SK-N-SH (cell line): Measurements from ENCODE around the gene ADAMTS2. TPM values are rescaled to one million over a fixed set of nuclear protein-coding genes. Genes with fewer than 3 reads are reported as not detected.

Experiments
- CTCF ChIA-PET: fragments of 300-600, 350-600 bp; formaldehyde crosslinking; extraction: SDS; loops from one replicate; lab custom pipeline; 2021; lab: Yijun Ruan, JAX
- POLR2A ChIA-PET: fragments of 350-600 bp; sonication (Branson Sonifier 250); formaldehyde crosslinking; extraction: SDS; loops from one replicate; lab custom pipeline; 2020; ENCODE audit warnings: antibody characterized with exemption, inconsistent platforms; lab: Yijun Ruan, JAX
- DNase-seq: peaks from one replicate; pipeline ENCODE4 v3.0.0; 2012
- H2AFZ ChIP-seq: fragments of 200-600 bp; sonication (generic); 2 replicates; pipeline ENCODE4 v1.8.1; 2016; ENCODE audit warnings: antibody characterized with exemption, mild to moderate bottlenecking, low read depth
- H3F3A ChIP-seq: fragments of 200-600 bp; sonication (generic); replicated peaks from 2 replicates; pipeline ENCODE3; 2016; ENCODE audit warnings: antibody characterized with exemption, mild to moderate bottlenecking; ENCODE audit not compliant: insufficient read depth
- H3K27ac ChIP-seq, 2 experiments: fragments of 200-500 bp in 1 of 2; fragments of 200-600 bp in 1 of 2; sonication (Bioruptor generic) in 1 of 2; sonication (generic), shearing (Covaris generic) in 1 of 2; 2 replicates each; pipeline versions ENCODE4 v1.5.1 to v1.6.1; 2014 to 2016; ENCODE audit warnings: low read depth in 2 of 2, inconsistent platforms in 1 of 2, low read length in 1 of 2, mild to moderate bottlenecking in 1 of 2, mixed read lengths in 1 of 2
- H3K27me3 ChIP-seq: fragments of 200-600 bp; sonication (generic), shearing (Covaris generic); 2 replicates; pipeline ENCODE4 v1.6.1; 2016; ENCODE audit warnings: mixed run types; ENCODE audit not compliant: insufficient read depth
- H3K36me3 ChIP-seq, 2 experiments: fragments of 200-500 bp in 1 of 2; fragments of 200-600 bp in 1 of 2; sonication (Bioruptor generic) in 1 of 2; sonication (generic) in 1 of 2; replicated peaks in 1 of 2; 2 replicates each; pipeline versions ENCODE3 to v1.5.1; 2014 to 2016; ENCODE audit warnings: low read length in 1 of 2, mild to moderate bottlenecking in 1 of 2; ENCODE audit not compliant: insufficient read depth in 2 of 2, control insufficient read depth in 1 of 2
- H3K4me1 ChIP-seq, 2 experiments: fragments of 200-500 bp in 1 of 2; fragments of 200-600 bp in 1 of 2; sonication (Bioruptor generic) in 1 of 2; sonication (generic), shearing (Covaris generic) in 1 of 2; 2 replicates each; pipeline versions ENCODE4 v1.5.1 to v1.6.1; 2014 to 2016; ENCODE audit warnings: low read depth in 1 of 2, low read length in 1 of 2, mixed run types in 1 of 2; ENCODE audit not compliant: insufficient read depth in 2 of 2, control insufficient read depth in 1 of 2
- H3K4me2 ChIP-seq: fragments of 200-600 bp; sonication (generic), shearing (Covaris generic); 2 replicates; pipeline ENCODE4 v1.6.1; 2017; ENCODE audit warnings: mixed run types
- H3K4me3 ChIP-seq, 2 experiments: fragments of 200-500 bp in 1 of 2; fragments of 200-600 bp in 1 of 2; sonication (Bioruptor generic) in 1 of 2; sonication (generic), shearing (Covaris generic) in 1 of 2; 2 replicates each; pipeline versions ENCODE4 v1.5.1 to v1.8.1; 2014 to 2016; ENCODE audit warnings: low read depth in 2 of 2, inconsistent platforms in 1 of 2, low read length in 1 of 2, mild to moderate bottlenecking in 1 of 2, mixed read lengths in 1 of 2, moderate library complexity in 1 of 2
- H3K79me2 ChIP-seq: fragments of 200-600 bp; sonication (generic); 2 replicates; pipeline ENCODE4 v1.8.1; 2017; ENCODE audit warnings: mild to moderate bottlenecking; ENCODE audit not compliant: insufficient read depth
- H3K9ac ChIP-seq: fragments of 200-600 bp; sonication (generic); 2 replicates; pipeline ENCODE4 v1.6.1; 2017; ENCODE audit warnings: mixed run types
- H3K9me2 ChIP-seq: fragments of 200-600 bp; sonication (generic); 2 replicates; pipeline ENCODE4 v1.6.1; 2017; ENCODE audit warnings: mixed run types
- H3K9me3 ChIP-seq: fragments of 200-600 bp; sonication (generic); 2 replicates; pipeline ENCODE4 v1.6.1; 2017; ENCODE audit warnings: mixed run types, mild to moderate bottlenecking, moderate library complexity
- H4K20me1 ChIP-seq: fragments of 200-600 bp; sonication (generic); 2 replicates; pipeline ENCODE4 v1.6.1; 2017; ENCODE audit warnings: mild to moderate bottlenecking, mixed run types; ENCODE audit not compliant: insufficient read depth
- FOSL2 ChIP-seq: IDR thresholded peaks from 2 replicates; pipeline ENCODE4 v1.4.0; 2012; ENCODE audit warnings: low read depth, mild to moderate bottlenecking, moderate library complexity, borderline replicate concordance
- FOXM1 ChIP-seq: IDR thresholded peaks from 2 replicates; pipeline ENCODE4 v1.4.0; 2012; ENCODE audit warnings: low read depth, mild to moderate bottlenecking
- GATA2 ChIP-seq: sonication (generic); formaldehyde crosslinking; IDR thresholded peaks from 2 replicates; pipeline ENCODE4 v1.5.0; 2020; ENCODE audit warnings: mild to moderate bottlenecking, missing genetic modification reagents
- JUND ChIP-seq: IDR thresholded peaks from 2 replicates; pipeline ENCODE4 v1.4.0; 2012
- MAX ChIP-seq: IDR thresholded peaks from 2 replicates; pipeline ENCODE4 v1.4.0; 2012; ENCODE audit warnings: low read depth
- MEF2A ChIP-seq: IDR thresholded peaks from 2 replicates; pipeline ENCODE4 v1.4.0; 2012; ENCODE audit warnings: low read depth, borderline replicate concordance
- MXI1 ChIP-seq: IDR thresholded peaks from 2 replicates; pipeline ENCODE4 v1.6.1; 2012; ENCODE audit warnings: mild to moderate bottlenecking, low read depth, low read length, improper control_type of control experiment
- NFIC ChIP-seq: IDR thresholded peaks from 2 replicates; pipeline ENCODE4 v1.4.0; 2012; ENCODE audit warnings: borderline replicate concordance
- NRF1 ChIP-seq: IDR thresholded peaks from 2 replicates; pipeline ENCODE4 v1.6.1; 2012; ENCODE audit warnings: low read depth, mild to moderate bottlenecking, low read length
- RAD21 ChIP-seq: IDR thresholded peaks from 2 replicates; pipeline ENCODE4 v1.6.1; 2012; ENCODE audit warnings: mild to moderate bottlenecking, low read length
- RCOR1 ChIP-seq: fragments of 150-350 bp; IDR thresholded peaks from 2 replicates; pipeline ENCODE4 v1.6.1; 2017; ENCODE audit warnings: antibody characterized with exemption, low read length
- REST ChIP-seq: IDR thresholded peaks from 2 replicates; pipeline ENCODE4 v1.6.1; 2012; ENCODE audit warnings: mild to moderate bottlenecking, low read depth, low read length, moderate library complexity
- RXRA ChIP-seq: IDR thresholded peaks from 2 replicates; pipeline ENCODE4 v1.4.0; 2012; ENCODE audit warnings: low read depth, mild to moderate bottlenecking, borderline replicate concordance
- SIN3A ChIP-seq: IDR thresholded peaks from 2 replicates; pipeline ENCODE4 v1.6.1; 2012; ENCODE audit warnings: low read depth, mild to moderate bottlenecking, low read length, moderate library complexity, borderline replicate concordance
- SMC3 ChIP-seq: IDR thresholded peaks from 2 replicates; pipeline ENCODE4 v1.6.1; 2012; ENCODE audit warnings: low read depth, low read length, improper control_type of control experiment
- TAF1 ChIP-seq: IDR thresholded peaks from 2 replicates; pipeline ENCODE4 v1.6.1; 2012; ENCODE audit warnings: low read depth, mild to moderate bottlenecking, low read length, moderate library complexity, borderline replicate concordance
- TEAD4 ChIP-seq: IDR thresholded peaks from 2 replicates; pipeline ENCODE4 v1.4.0; 2012; ENCODE audit warnings: mild to moderate bottlenecking, borderline replicate concordance; ENCODE audit not compliant: insufficient read depth
- ZBTB33 ChIP-seq: IDR thresholded peaks from 2 replicates; pipeline ENCODE4 v1.4.0; 2012; ENCODE audit warnings: low read depth, borderline replicate concordance
- WGBS: methylation state at CpG from one replicate; pipeline ENCODE4 v1.1.6; 2017; ENCODE audit warnings: low lambda C conversion rate; 5-methylcytosine and 5-hydroxymethylcytosine counted together
- polyA plus RNA-seq, 3 experiments: library from polyadenylated mRNA; depleted of rRNA; stranded (reverse); fragments of >200 nt; gene quantifications; 2 replicates each; pipeline ENCODE4 v1.2.3, GENCODE V29; 2012

Gene ADAMTS2
- polyA plus RNA-seq, 1 of the 3 experiments (the other 2 are of a cell fraction): 0.12 TPM

- Histone ChIP-seq H3F3A (no peaks in the 10 kb centered on the region), H3K4me3 (no peak overlapping the region), H3K9me3 (no peaks in the 10 kb centered on the region), H3K4me1 (peaks cover 0 to 95% of the 10 kb centered on the region in 2 experiments; a peak in 1 of 4 replicates), H4K20me1 (no peaks in the 10 kb centered on the region), H3K79me2 (no peaks in the 10 kb centered on the region), H2AFZ (no peak overlapping the region), H3K9ac (no peak overlapping the region), H3K36me3 (no peaks in the 10 kb centered on the region), H3K27me3 (no peaks in the 10 kb centered on the region), H3K9me2 (no peaks in the 10 kb centered on the region), H3K27ac (peak overlapping the region in 1 of 2 experiments; percentile 96; a peak in 2 of 4 replicates), H3K4me2 (no peak overlapping the region)
- TF ChIP-seq TAF1: no peak
- TF ChIP-seq JUND: no peak
- no peak for TF ChIP-seq RCOR1
- TF ChIP-seq TEAD4: no peak
- TF ChIP-seq NFIC: no peak
- no peak for TF ChIP-seq ZBTB33
- TF ChIP-seq NRF1: no peak
- no peak for TF ChIP-seq GATA2 (CRISPR knock-in tag)
- WGBS: 49% methylated on average over 11 of the region's 13 CpGs
- peak; percentile 6 for DNase-seq
- ChIA-PET POLR2A (no interaction called here), CTCF (interaction anchor here (0.6 to 6.2 kb wide), 18 partner anchors 7 to 228 kb away, joined by 3 to 35 read pairs (median 4); no protein-coding TSS in a partner anchor)
Measured at GRCh38 chr5:179266291-179267070, 78.8 kb downstream of the ADAMTS2 start.

- POLR2A ChIA-PET: no interaction called here
- no peak overlapping the region for H3K9ac ChIP-seq
- no peaks in the 10 kb centered on the region for H3F3A ChIP-seq
- H2AFZ ChIP-seq: no peak overlapping the region
- H4K20me1 ChIP-seq: no peaks in the 10 kb centered on the region
- peaks cover 0 to 95% of the 10 kb centered on the region in 2 experiments; a peak in 2 of 4 replicates for H3K4me1 ChIP-seq
- CTCF ChIA-PET: interaction anchor here (0.6 to 6.2 kb wide), 14 partner anchors 8 to 229 kb away, joined by 3 to 35 read pairs (median 5); no protein-coding TSS in a partner anchor
- no peak overlapping the region for H3K4me3 ChIP-seq
- 57% methylated on average over 10 of the region's 35 CpGs for WGBS
- DNase-seq: peak; percentile 70
- no peaks in the 10 kb centered on the region for H3K79me2 ChIP-seq
- no peaks in the 10 kb centered on the region for H3K36me3 ChIP-seq
- H3K9me3 ChIP-seq: no peaks in the 10 kb centered on the region
- no peak overlapping the region for H3K4me2 ChIP-seq
- no peaks in the 10 kb centered on the region for H3K27me3 ChIP-seq
- H3K27ac ChIP-seq: peak overlapping the region in 1 of 2 experiments; percentile 96; a peak in 2 of 4 replicates
- no peaks in the 10 kb centered on the region for H3K9me2 ChIP-seq
- TF ChIP-seq RXRA: no peak
- TF ChIP-seq MAX: no peak
- no peak for TF ChIP-seq SMC3
- no peak for TF ChIP-seq NRF1
- TF ChIP-seq SIN3A: no peak
- TF ChIP-seq MEF2A: no peak
- TF ChIP-seq RAD21: no peak
- no peak for TF ChIP-seq REST
- no peak for TF ChIP-seq FOSL2
- TF ChIP-seq FOXM1: no peak
- no peak for TF ChIP-seq MXI1
Measured at GRCh38 chr5:179265514-179266290, 79.6 kb downstream of the ADAMTS2 start.
